Immature natural killer cell (primary cell): ENCODE measurements around the gene CCDC92. TPM values are rescaled to one million over a fixed set of nuclear protein-coding genes. Genes with fewer than 3 reads are reported as not detected.

Experiments
- DNase-seq, 3 donors: peaks; one replicate each; pipeline ENCODE4 v3.0.0; 2022; ENCODE audit warnings: mixed read lengths in 1 of 3
- H3K27ac Mint-ChIP-seq, 6 donors: one replicate each; pipeline ENCODE4 v1.8.0; 2020; ENCODE audit warnings: mixed read lengths in 6 of 6, mild to moderate bottlenecking in 5 of 6, inconsistent platforms in 4 of 6, moderate library complexity in 3 of 6
- H3K27me3 Mint-ChIP-seq, 3 donors: one replicate each; pipeline ENCODE4 v1.8.0; 2020 to 2021; ENCODE audit warnings: low read depth in 3 of 3, mild to moderate bottlenecking in 3 of 3, mixed read lengths in 3 of 3, moderate library complexity in 3 of 3, inconsistent platforms in 1 of 3
- H3K36me3 Mint-ChIP-seq, 3 donors: one replicate each; pipeline ENCODE4 v1.8.0; 2020; ENCODE audit warnings: mixed read lengths in 3 of 3, inconsistent platforms in 2 of 3, mild to moderate bottlenecking in 2 of 3
- H3K4me1 Mint-ChIP-seq, 2 donors: one replicate each; pipeline ENCODE4 v1.8.0; 2020; ENCODE audit warnings: inconsistent platforms in 2 of 2, mild to moderate bottlenecking in 2 of 2, mixed read lengths in 2 of 2, moderate library complexity in 1 of 2
- H3K4me3 Mint-ChIP-seq, 5 donors: one replicate each; pipeline ENCODE4 v1.8.0; 2020; ENCODE audit warnings: mild to moderate bottlenecking in 5 of 5, mixed read lengths in 5 of 5, inconsistent platforms in 3 of 5, moderate library complexity in 3 of 5
- H3K9me3 Mint-ChIP-seq, 6 donors: one replicate each; pipeline ENCODE4 v1.8.0; 2020; ENCODE audit warnings: mild to moderate bottlenecking in 6 of 6, mixed read lengths in 6 of 6, inconsistent platforms in 4 of 6, moderate library complexity in 3 of 6
- polyA plus RNA-seq, 3 donors: library from polyadenylated mRNA; unstranded; fragments of 300-500 nt; fragmentation: Illumina TruSeq; gene quantifications; one replicate each; pipeline ENCODE4 v1.2.3, GENCODE V29; 2021

CCDC92 gene
- polyA plus RNA-seq, 3 donors from 2014 or later: 24.6 to 44.9 (median 25.1) TPM

- Mint-ChIP-seq H3K27me3 (peaks cover 0 to 16% (median 4%) of the 10 kb centered on the region in 3 donors), H3K4me1 (no peaks in the 10 kb centered on the region), H3K4me3 (no peak overlapping the region), H3K27ac (no peak overlapping the region), H3K36me3 (no peaks in the 10 kb centered on the region), H3K9me3 (no peaks in the 10 kb centered on the region)
- no peak for DNase-seq
These were observed 77.7 kb downstream of the CCDC92 start for GRCh38 chr12:123894823-123895345.

- H3K9me3 Mint-ChIP-seq: no peaks in the 10 kb centered on the region
- H3K27me3 Mint-ChIP-seq: peaks cover 0 to 14% (median 4%) of the 10 kb centered on the region in 3 donors
- no peaks in the 10 kb centered on the region for H3K36me3 Mint-ChIP-seq
- DNase-seq: no peak
- no peaks in the 10 kb centered on the region for H3K4me1 Mint-ChIP-seq
- no peak overlapping the region for H3K4me3 Mint-ChIP-seq
- H3K27ac Mint-ChIP-seq: no peak overlapping the region
These were observed 79.4 kb downstream of the CCDC92 start for GRCh38 chr12:123893276-123893675.

- H3K36me3 Mint-ChIP-seq: no peaks in the 10 kb centered on the region
- no peak overlapping the region for H3K4me3 Mint-ChIP-seq
- no peaks in the 10 kb centered on the region for H3K9me3 Mint-ChIP-seq
These were observed 79.8 kb downstream of the CCDC92 start for GRCh38 chr12:123892853-123893252.

GRCh38 chr12:123892180-123892559, 80.5 kb downstream of the CCDC92 start:
- no peak for DNase-seq
- Mint-ChIP-seq H3K27me3 (peaks cover 2 to 14% (median 2%) of the 10 kb centered on the region in 3 donors), H3K4me3 (no peak overlapping the region), H3K36me3 (no peaks in the 10 kb centered on the region), H3K27ac (no peak overlapping the region), H3K9me3 (no peaks in the 10 kb centered on the region), H3K4me1 (no peaks in the 10 kb centered on the region)

More at GRCh38 chr12:123892853-123893252, 79.8 kb downstream of the CCDC92 start:
- Mint-ChIP-seq H3K27me3 (peaks cover 2 to 14% (median 4%) of the 10 kb centered on the region in 3 donors), H3K27ac (no peak overlapping the region), H3K4me1 (no peaks in the 10 kb centered on the region)
- no peak for DNase-seq

- no peak overlapping the region for H3K27ac Mint-ChIP-seq
- DNase-seq: no peak
- no peaks in the 10 kb centered on the region for H3K36me3 Mint-ChIP-seq
- no peaks in the 10 kb centered on the region for H3K9me3 Mint-ChIP-seq
- no peaks in the 10 kb centered on the region for H3K4me1 Mint-ChIP-seq
- peaks cover 0 to 10% (median 2%) of the 10 kb centered on the region in 3 donors for H3K27me3 Mint-ChIP-seq
- no peak overlapping the region for H3K4me3 Mint-ChIP-seq
These were observed 81.0 kb downstream of the CCDC92 start for GRCh38 chr12:123891516-123892179.

- no peak for DNase-seq
- H3K27ac Mint-ChIP-seq: no peak overlapping the region
- H3K27me3 Mint-ChIP-seq: peaks cover 0 to 10% (median 2%) of the 10 kb centered on the region in 3 donors
- no peaks in the 10 kb centered on the region for H3K4me1 Mint-ChIP-seq
- H3K4me3 Mint-ChIP-seq: no peak overlapping the region
- H3K9me3 Mint-ChIP-seq: no peaks in the 10 kb centered on the region
- H3K36me3 Mint-ChIP-seq: peaks cover 0 to 3% (median 0%) of the 10 kb centered on the region in 3 donors
These were observed 81.6 kb downstream of the CCDC92 start for GRCh38 chr12:123891011-123891410.

GRCh38 chr12:123890536-123890902, 82.1 kb downstream of the CCDC92 start:
- H3K36me3 Mint-ChIP-seq: peaks cover 0 to 3% (median 0%) of the 10 kb centered on the region in 3 donors
- DNase-seq: no peak
- peaks cover 0 to 12% (median 2%) of the 10 kb centered on the region in 3 donors for H3K27me3 Mint-ChIP-seq
- no peak overlapping the region for H3K4me3 Mint-ChIP-seq
- no peak overlapping the region for H3K27ac Mint-ChIP-seq
- H3K9me3 Mint-ChIP-seq: no peaks in the 10 kb centered on the region
- H3K4me1 Mint-ChIP-seq: no peaks in the 10 kb centered on the region

- Mint-ChIP-seq H3K27ac (no peak overlapping the region), H3K4me3 (no peak overlapping the region), H3K36me3 (peaks cover 0 to 3% (median 0%) of the 10 kb centered on the region in 3 donors), H3K9me3 (no peaks in the 10 kb centered on the region), H3K4me1 (no peaks in the 10 kb centered on the region), H3K27me3 (peaks cover 2 to 12% (median 3%) of the 10 kb centered on the region in 3 donors)
- no peak for DNase-seq
These were observed 82.6 kb downstream of the CCDC92 start for GRCh38 chr12:123889848-123890535.

GRCh38 chr12:123888989-123889388, 83.6 kb downstream of the CCDC92 start:
- no peak overlapping the region for H3K4me3 Mint-ChIP-seq
- H3K27me3 Mint-ChIP-seq: peaks cover 3 to 12% (median 4%) of the 10 kb centered on the region in 3 donors
- no peak for DNase-seq
- H3K4me1 Mint-ChIP-seq: no peaks in the 10 kb centered on the region
- no peaks in the 10 kb centered on the region for H3K9me3 Mint-ChIP-seq
- H3K36me3 Mint-ChIP-seq: peaks cover 0 to 3% (median 0%) of the 10 kb centered on the region in 3 donors
- no peak overlapping the region for H3K27ac Mint-ChIP-seq

GRCh38 chr12:123886931-123887582, 85.6 kb downstream of the CCDC92 start:
- Mint-ChIP-seq H3K36me3 (peaks cover 0 to 3% (median 0%) of the 10 kb centered on the region in 3 donors), H3K4me1 (no peaks in the 10 kb centered on the region), H3K27ac (no peak overlapping the region), H3K27me3 (peaks cover 4 to 12% (median 8%) of the 10 kb centered on the region in 3 donors), H3K4me3 (no peak overlapping the region), H3K9me3 (peaks cover 0 to 2% (median 0%) of the 10 kb centered on the region in 6 donors)
- DNase-seq: no peak

- no peak overlapping the region for H3K4me3 Mint-ChIP-seq
- no peaks in the 10 kb centered on the region for H3K4me1 Mint-ChIP-seq
These were observed 86.4 kb downstream of the CCDC92 start for GRCh38 chr12:123886258-123886657.

More at GRCh38 chr12:123886258-123886657, 86.4 kb downstream of the CCDC92 start:
- Mint-ChIP-seq H3K27ac (no peak overlapping the region), H3K27me3 (peaks cover 6 to 12% (median 8%) of the 10 kb centered on the region in 3 donors), H3K9me3 (peaks cover 0 to 2% (median 0%) of the 10 kb centered on the region in 6 donors), H3K36me3 (peaks cover 0 to 3% (median 0%) of the 10 kb centered on the region in 3 donors)
- DNase-seq: no peak
